Epithelial cell of proximal tubule (primary cell): ENCODE measurements around the gene STK38L. TPM values are rescaled to one million over a fixed set of nuclear protein-coding genes. Genes with fewer than 3 reads are reported as not detected.

Source experiments
- DNase-seq: peaks from one replicate; pipeline ENCODE4 v3.0.0-alpha.2; 2011; ENCODE audit warnings: low read depth
- H3K4me3 ChIP-seq: 2 replicates; pipeline ENCODE4 v1.5.1; 2011; ENCODE audit warnings: low read depth, mild to moderate bottlenecking, low read length
- CTCF ChIP-seq: conservative IDR thresholded peaks from 2 replicates; pipeline ENCODE4 v1.5.1; 2012; ENCODE audit warnings: low read depth, mild to moderate bottlenecking, low read length
- total RNA-seq: library from RNA; depleted of rRNA; stranded (reverse); fragments of >200 nt; gene quantifications from 2 replicates; pipeline ENCODE4 v1.2.3, GENCODE V29; 2015

Gene STK38L
- total RNA-seq, 1 donor from 2014 or later, result 14.9 TPM

GRCh38 chr12:27213830-27214787 lies 30.0 kb upstream of the STK38L start:
- DNase-seq, result no peak
- no peak for TF ChIP-seq CTCF
- no peak overlapping the region for H3K4me3 ChIP-seq

GRCh38 chr12:27217590-27217989 lies 26.5 kb upstream of the STK38L start:
- no peak overlapping the region for H3K4me3 ChIP-seq
- TF ChIP-seq CTCF, result no peak
- no peak for DNase-seq

GRCh38 chr12:27219693-27220054 lies 24.4 kb upstream of the STK38L start:
- H3K4me3 ChIP-seq, result no peak overlapping the region
- no peak for DNase-seq
- no peak for TF ChIP-seq CTCF

GRCh38 chr12:27220055-27220987 lies 23.8 kb upstream of the STK38L start:
- TF ChIP-seq CTCF, result no peak
- DNase-seq, result no peak
- H3K4me3 ChIP-seq, result no peak overlapping the region

GRCh38 chr12:27220988-27221345 lies 23.1 kb upstream of the STK38L start:
- no peak overlapping the region for H3K4me3 ChIP-seq
- DNase-seq, result no peak
- TF ChIP-seq CTCF, result no peak

- TF ChIP-seq CTCF, result no peak
These were observed 22.3 kb upstream of the STK38L start for GRCh38 chr12:27221625-27222387.

More at GRCh38 chr12:27221625-27222387, 22.3 kb upstream of the STK38L start:
- no peak overlapping the region for H3K4me3 ChIP-seq
- DNase-seq, result no peak
